Measurements from ENCODE around the gene OR4N5.
"Not testable (repeated sequence)": the region's sequence is repeated elsewhere in the genome, so short reads cannot be mapped to it uniquely, and the experiment has no call there.

The OR4N5 gene

GRCh38 chr14:20138520-20138919 lies at the start of gene OR4N5:
OR4N5 (plus strand) TSS chr14:20138820; CDS start chr14:20143736, 4,916 bp downstream.
- TF ChIP-seq CTCF (IDR thresholded peaks at IDR 0.05) = no peak
- Histone ChIP-seq H3K4me1 (ENCODE audit: control insufficient read depth in 1 of 2, insufficient read depth in 1 of 2, low read depth in 1 of 2, low read length in 1 of 2) (no peaks in the 10 kb centered on the region), H3K9me3 (no peaks in the 10 kb centered on the region), H3K4me3 (ENCODE audit: low read depth in 1 of 2, low read length in 1 of 2) (no peak within 1 kb of the TSS), H3K36me3 (no peaks in the 10 kb centered on the region), H3K27me3 (no peaks in the 10 kb centered on the region), H3K27ac (no peak within 1 kb of the TSS)

GRCh38 chr14:20092050-20092449 lies 46.6 kb upstream of the OR4N5 start:
- Histone ChIP-seq H3K4me1 (ENCODE audit: control insufficient read depth in 1 of 2, insufficient read depth in 1 of 2, low read depth in 1 of 2, low read length in 1 of 2) (peaks cover 0 to 19% of the 10 kb centered on the region in 2 experiments), H3K9me3 (no peaks in the 10 kb centered on the region), H3K27me3 (peaks cover 7% of the 10 kb centered on the region), H3K27ac (no peak overlapping the region), H3K4me3 (ENCODE audit: low read depth in 1 of 2, low read length in 1 of 2) (no peak overlapping the region), H3K36me3 (no peaks in the 10 kb centered on the region)
- no peak for TF ChIP-seq CTCF (IDR thresholded peaks at IDR 0.05)

- TF ChIP-seq CTCF (IDR thresholded peaks at IDR 0.05) = no peak
- Histone ChIP-seq H3K4me1 (ENCODE audit: control insufficient read depth in 1 of 2, insufficient read depth in 1 of 2, low read depth in 1 of 2, low read length in 1 of 2) (peaks cover 0 to 19% of the 10 kb centered on the region in 2 experiments), H3K27ac (no peak overlapping the region), H3K27me3 (peaks cover 7% of the 10 kb centered on the region), H3K9me3 (no peaks in the 10 kb centered on the region), H3K36me3 (no peaks in the 10 kb centered on the region), H3K4me3 (ENCODE audit: low read depth in 1 of 2, low read length in 1 of 2) (no peak overlapping the region)
These were observed 45.2 kb upstream of the OR4N5 start for GRCh38 chr14:20093442-20093841.

- H3K9me3 ChIP-seq; H3K27me3 ChIP-seq; H3K4me3 ChIP-seq (ENCODE audit: low read depth in 1 of 2, low read length in 1 of 2); H3K36me3 ChIP-seq; H3K4me1 ChIP-seq (ENCODE audit: control insufficient read depth in 1 of 2, insufficient read depth in 1 of 2, low read depth in 1 of 2, low read length in 1 of 2); H3K27ac ChIP-seq: not testable (repeated sequence)
These were observed 39.5 kb upstream of the OR4N5 start for GRCh38 chr14:20098926-20099770.

GRCh38 chr14:20110438-20110837 lies 28.2 kb upstream of the OR4N5 start, which contains the start of gene OR4K17:
OR4K17 (plus strand) TSS chr14:20110739; CDS start chr14:20117500, 6,761 bp downstream.
- H3K4me3 ChIP-seq (ENCODE audit: low read depth in 1 of 2, low read length in 1 of 2) = no peak within 1 kb of the TSS
- no peaks in the 10 kb centered on the region for H3K9me3 ChIP-seq
- no peaks in the 10 kb centered on the region for H3K4me1 ChIP-seq (ENCODE audit: control insufficient read depth in 1 of 2, insufficient read depth in 1 of 2, low read depth in 1 of 2, low read length in 1 of 2)
- no peaks in the 10 kb centered on the region for H3K36me3 ChIP-seq
- no peak for TF ChIP-seq CTCF (IDR thresholded peaks at IDR 0.05)
- no peak within 1 kb of the TSS for H3K27ac ChIP-seq
- H3K27me3 ChIP-seq = no peaks in the 10 kb centered on the region

GRCh38 chr14:20112321-20112720 lies 26.3 kb upstream of the OR4N5 start:
- Histone ChIP-seq H3K36me3 (no peaks in the 10 kb centered on the region), H3K9me3 (no peaks in the 10 kb centered on the region), H3K4me1 (ENCODE audit: control insufficient read depth in 1 of 2, insufficient read depth in 1 of 2, low read depth in 1 of 2, low read length in 1 of 2) (no peaks in the 10 kb centered on the region), H3K27ac (no peak overlapping the region), H3K4me3 (ENCODE audit: low read depth in 1 of 2, low read length in 1 of 2) (no peak overlapping the region), H3K27me3 (no peaks in the 10 kb centered on the region)
- TF ChIP-seq CTCF (IDR thresholded peaks at IDR 0.05) = no peak

All from neutrophil (primary cell).